MCF 10A (cell line): ENCODE data around the gene PXK. TPM values are rescaled to one million over a fixed set of nuclear protein-coding genes. Genes with fewer than 3 reads are reported as not detected.

Experiments used
- BruUV-seq: library from RNA; stranded (reverse); fragments of 400-500 nt; replicated peaks from 2 replicates; lab custom pipeline; 2021; lab: Mats Ljungman, UMichigan
- CTCF ChIA-PET: fragments of 300-600 bp; sonication (Branson Sonifier 250); formaldehyde crosslinking; extraction: SDS; loops from one replicate; lab custom pipeline; 2021; ENCODE audit warnings: antibody characterized with exemption, inconsistent platforms; lab: Yijun Ruan, JAX
- POLR2A ChIA-PET: fragments of 300-600, 350-650 bp; sonication (Branson Sonifier 250); formaldehyde crosslinking; extraction: SDS; loops from one replicate; lab custom pipeline; 2020; ENCODE audit warnings: antibody characterized with exemption, inconsistent platforms; lab: Yijun Ruan, JAX
- DNase-seq: peaks from one replicate; pipeline ENCODE4 v3.0.0-alpha.2; 2018; ENCODE audit not compliant: unreplicated experiment
- H3K27ac Mint-ChIP-seq: one replicate; pipeline ENCODE4 v1.8.0; 2022; ENCODE audit warnings: mild to moderate bottlenecking, low read depth, mixed read lengths; ENCODE audit not compliant: unreplicated experiment
- H3K27me3 Mint-ChIP-seq: one replicate; pipeline ENCODE4 v1.8.0; 2022; ENCODE audit warnings: mixed read lengths; ENCODE audit not compliant: insufficient read depth, unreplicated experiment
- H3K36me3 Mint-ChIP-seq: one replicate; pipeline ENCODE4 v1.8.0; 2022; ENCODE audit warnings: mild to moderate bottlenecking, moderate library complexity, mixed read lengths; ENCODE audit not compliant: insufficient read depth, unreplicated experiment
- H3K4me1 Mint-ChIP-seq: one replicate; pipeline ENCODE4 v1.8.0; 2022; ENCODE audit warnings: mixed read lengths; ENCODE audit not compliant: insufficient read depth, unreplicated experiment
- H3K4me3 Mint-ChIP-seq: one replicate; pipeline ENCODE4 v1.8.0; 2022; ENCODE audit warnings: mild to moderate bottlenecking, moderate library complexity, mixed read lengths; ENCODE audit not compliant: unreplicated experiment
- H3K9me3 Mint-ChIP-seq: one replicate; pipeline ENCODE4 v1.8.0; 2022; ENCODE audit warnings: mixed read lengths; ENCODE audit not compliant: unreplicated experiment
- intact Hi-C: fragments of 100-400 bp; cut with micrococcal nuclease; formaldehyde crosslinking; loops from 2 replicates; pipeline ENCODE4 v1.14.1; 2022
- total RNA-seq: library from RNA; stranded (reverse); gene quantifications from 2 replicates; pipeline ENCODE4 v1.2.3, GENCODE V29; 2022
- TF ChIP-seq, protein P1 (sequence below): fragments of 200-600 bp; IDR thresholded peaks from one replicate; pipeline ENCODE4 v1.8.0; 2022; ENCODE audit warnings: antibody characterized with exemption, mild to moderate bottlenecking; ENCODE audit not compliant: unreplicated experiment

Gene PXK
- total RNA-seq, 1 experiment from 2014 or later = 62.2 TPM

GRCh38 chr3:58392181-58392580, 59.5 kb downstream of the PXK start:
- no peak overlapping the region for H3K4me3 Mint-ChIP-seq
- peaks cover 63% of the 10 kb centered on the region for H3K36me3 Mint-ChIP-seq
- POLR2A ChIA-PET = interaction anchor here (1.0 to 1.1 kb wide), 2 partner anchors 8 to 9 kb away, joined by 3 to 5 read pairs; no protein-coding TSS in a partner anchor
- intact Hi-C loops = no loop called here
- TF ChIP-seq, protein P1, sequence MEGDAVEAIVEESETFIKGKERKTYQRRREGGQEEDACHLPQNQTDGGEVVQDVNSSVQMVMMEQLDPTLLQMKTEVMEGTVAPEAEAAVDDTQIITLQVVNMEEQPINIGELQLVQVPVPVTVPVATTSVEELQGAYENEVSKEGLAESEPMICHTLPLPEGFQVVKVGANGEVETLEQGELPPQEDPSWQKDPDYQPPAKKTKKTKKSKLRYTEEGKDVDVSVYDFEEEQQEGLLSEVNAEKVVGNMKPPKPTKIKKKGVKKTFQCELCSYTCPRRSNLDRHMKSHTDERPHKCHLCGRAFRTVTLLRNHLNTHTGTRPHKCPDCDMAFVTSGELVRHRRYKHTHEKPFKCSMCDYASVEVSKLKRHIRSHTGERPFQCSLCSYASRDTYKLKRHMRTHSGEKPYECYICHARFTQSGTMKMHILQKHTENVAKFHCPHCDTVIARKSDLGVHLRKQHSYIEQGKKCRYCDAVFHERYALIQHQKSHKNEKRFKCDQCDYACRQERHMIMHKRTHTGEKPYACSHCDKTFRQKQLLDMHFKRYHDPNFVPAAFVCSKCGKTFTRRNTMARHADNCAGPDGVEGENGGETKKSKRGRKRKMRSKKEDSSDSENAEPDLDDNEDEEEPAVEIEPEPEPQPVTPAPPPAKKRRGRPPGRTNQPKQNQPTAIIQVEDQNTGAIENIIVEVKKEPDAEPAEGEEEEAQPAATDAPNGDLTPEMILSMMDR = no peak
- DNase-seq = no peak
- H3K27me3 Mint-ChIP-seq = no peaks in the 10 kb centered on the region
- H3K4me1 Mint-ChIP-seq = peaks cover 5% of the 10 kb centered on the region
- no peak overlapping the region for H3K27ac Mint-ChIP-seq
- no peaks in the 10 kb centered on the region for H3K9me3 Mint-ChIP-seq
- CTCF ChIA-PET = interaction anchor here (0.9 kb wide), 1 partner anchor 8 kb away, joined by 3 read pairs; no protein-coding TSS in a partner anchor
- no TSS peak for BruUV-seq

- ChIA-PET POLR2A (interaction anchor here (1.1 to 1.6 kb wide), 2 partner anchors 10 to 59 kb away, joined by 3 to 5 read pairs; no protein-coding TSS in a partner anchor), CTCF (interaction anchor here (0.6 to 1.6 kb wide), 4 partner anchors 10 to 74 kb away, joined by 3 to 7 read pairs (median 4); no protein-coding TSS in a partner anchor)
- no peak for DNase-seq
- intact Hi-C loops = no loop called here
- TF ChIP-seq, protein P1 = no peak
- no TSS peak for BruUV-seq
- H3K4me1 Mint-ChIP-seq = no peaks in the 10 kb centered on the region
- H3K4me3 Mint-ChIP-seq = no peak overlapping the region
- peaks cover 67% of the 10 kb centered on the region for H3K36me3 Mint-ChIP-seq
- H3K27ac Mint-ChIP-seq = no peak overlapping the region
- H3K27me3 Mint-ChIP-seq = no peaks in the 10 kb centered on the region
- no peaks in the 10 kb centered on the region for H3K9me3 Mint-ChIP-seq
Observed at GRCh38 chr3:58394339-58394738, 61.6 kb downstream of the PXK start.

DNA sequence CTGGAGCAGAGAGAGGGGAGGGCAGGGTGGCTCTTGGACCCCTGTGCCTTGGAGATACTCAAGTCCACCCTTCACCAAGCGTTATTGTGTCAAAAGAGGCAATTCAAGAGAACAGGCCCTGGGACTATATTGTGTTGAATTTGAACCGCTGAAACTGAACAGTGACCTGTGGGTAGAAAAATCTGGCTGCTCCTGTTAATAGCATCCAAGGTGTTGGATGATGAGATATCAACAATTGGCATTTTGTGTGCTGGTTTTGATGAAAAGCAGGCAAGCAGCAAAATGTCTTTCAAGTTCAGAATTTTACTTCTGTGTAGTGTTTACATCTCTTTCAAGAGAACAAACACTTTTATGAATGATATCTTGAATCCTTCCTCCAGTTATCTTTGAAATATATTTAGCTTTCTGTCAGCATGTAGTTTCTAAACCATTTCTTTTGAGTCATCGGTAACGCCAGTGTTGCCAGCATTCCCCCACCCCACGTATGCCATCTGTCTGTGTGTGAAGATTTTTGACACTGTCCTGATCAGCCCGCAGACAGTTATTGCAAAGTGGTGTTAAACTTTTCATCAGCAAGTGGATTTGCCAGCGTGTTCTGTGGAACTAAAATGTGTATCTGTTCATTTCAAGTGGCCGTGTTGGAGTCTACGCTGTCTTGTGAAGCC, 66.1 kb downstream of the PXK start:
- Mint-ChIP-seq H3K27me3 (no peaks in the 10 kb centered on the region), H3K4me3 (no peak overlapping the region), H3K4me1 (no peaks in the 10 kb centered on the region), H3K36me3 (peaks cover 64% of the 10 kb centered on the region), H3K27ac (no peak overlapping the region), H3K9me3 (no peaks in the 10 kb centered on the region)
- TF ChIP-seq, protein P1 = no peak
- CTCF ChIA-PET = no interaction called here
- no TSS peak for BruUV-seq
- POLR2A ChIA-PET = no interaction called here
- no peak for DNase-seq
- intact Hi-C loops = no loop called here

- Mint-ChIP-seq H3K27me3 (no peaks in the 10 kb centered on the region), H3K4me1 (peaks cover 10% of the 10 kb centered on the region), H3K4me3 (no peak overlapping the region), H3K36me3 (peaks cover 56% of the 10 kb centered on the region), H3K27ac (no peak overlapping the region), H3K9me3 (no peaks in the 10 kb centered on the region)
- CTCF ChIA-PET = interaction anchor here (0.7 to 1.3 kb wide), 3 partner anchors 10 to 15 kb away, joined by 3 to 4 read pairs (median 3); no protein-coding TSS in a partner anchor
- no TSS peak for BruUV-seq
- intact Hi-C loops = no loop called here
- TF ChIP-seq, protein P1 = no peak
- POLR2A ChIA-PET = interaction anchor here (1.3 kb wide), 1 partner anchor 67 kb away, joined by 4 read pairs; no protein-coding TSS in a partner anchor
- DNase-seq = no peak
Observed at GRCh38 chr3:58403513-58404109, 70.9 kb downstream of the PXK start.
